ENCODE results near the gene TESK2. TPM values are rescaled to one million over a fixed set of nuclear protein-coding genes. Genes with fewer than 3 reads are reported as not detected.

The TESK2 gene
- total RNA-seq, 1 experiment from 2014 or later: 5.0 TPM

GRCh38 chr1:45410850-45411509, 80.0 kb downstream of the TESK2 start:
- ChIA-PET POLR2A (no interaction called here), RAD21 (ENCODE audit: low non-redundant PET in 1 of 2, low total read pairs in 2 of 2, uncharacterized antibody in 2 of 2, unreplicated experiment in 2 of 2) (no interaction called here)

More at GRCh38 chr1:45410850-45411509, 80.0 kb downstream of the TESK2 start:
- no peaks in the 10 kb centered on the region for H4K20me1 ChIP-seq (ENCODE audit: insufficient read depth)
- 0 out of 2 replicates have a peak overlapping the region, but pooled peaks have one; percentile 9 for H3K9ac ChIP-seq (ENCODE audit: low read length)
- DNase-seq (ENCODE audit: low read depth, low spot score) (no peak), ATAC-seq (peak; percentile 68)
- no peaks in the 10 kb centered on the region for H3K27me3 ChIP-seq (ENCODE audit: insufficient read depth, low read length)
- CTCF ChIA-PET: interaction anchor here (1.1 kb wide), 1 partner anchor 12 kb away, joined by 3 read pairs; no protein-coding TSS in a partner anchor
- peak overlapping the region; percentile 3 for H2AFZ ChIP-seq (ENCODE audit: low read depth, low read length, poor library complexity, severe bottlenecking)
- no peaks in the 10 kb centered on the region for H3K9me2 ChIP-seq (ENCODE audit: insufficient read depth)
- no peaks in the 10 kb centered on the region for H3K36me3 ChIP-seq (ENCODE audit: control insufficient read depth in 1 of 2, insufficient read depth in 2 of 2, low read length in 2 of 2)
- intact Hi-C loops (cut with micrococcal nuclease): no loop called here
- peak overlapping the region in 1 of 2 experiments; percentile 29; a peak in 2 of 4 replicates for H3K4me3 ChIP-seq (replicated peaks in 1 of 2; ENCODE audit: low read depth in 1 of 2, low read length in 2 of 2)
- TF ChIP-seq ATF3 (IDR thresholded peaks at IDR 0.05) (no peak), CTCF (IDR thresholded peaks at IDR 0.05 in 2 of 3, conservative IDR thresholded peaks at IDR 0.05 in 1 of 3; ENCODE audit: borderline replicate concordance in 1 of 3, insufficient read depth in 1 of 3, low read depth in 2 of 3, low read length in 2 of 3) (no peak), FOSL1 (IDR thresholded peaks at IDR 0.05; ENCODE audit: low read depth) (0 out of 2 replicates have a peak, but pooled peaks have one; percentile 23), CBX3 (IDR thresholded peaks at IDR 0.05; ENCODE audit: low read depth) (no peak)
- H3K4me2 ChIP-seq (ENCODE audit: low read length): peak overlapping the region; percentile 67
- peaks cover 12 to 17% of the 10 kb centered on the region in 2 experiments for H3K4me1 ChIP-seq (ENCODE audit: control insufficient read depth in 1 of 2, insufficient read depth in 2 of 2, low read length in 2 of 2)
- no peaks in the 10 kb centered on the region for H3K79me2 ChIP-seq (ENCODE audit: insufficient read depth, low read length)
- no peaks in the 10 kb centered on the region for H3K9me3 ChIP-seq (ENCODE audit: control insufficient read depth in 1 of 2, insufficient read depth in 1 of 2, low read depth in 1 of 2, low read length in 2 of 2)
- BruUV-seq (replicated peaks): no TSS peak
- H3K27ac ChIP-seq (ENCODE audit: low read depth, low read length): peak overlapping the region; percentile 30
